Fibroblast of mammary gland (primary cell): ENCODE measurements around the gene LSP1.
A peak's percentile ranks its signal among the peaks of the same experiment; 100 is the strongest.

Source experiments
- DNase-seq: peaks from one replicate; pipeline ENCODE4 v3.0.0-alpha.2; 2010; ENCODE audit warnings: low read depth
- H3K4me3 ChIP-seq: 2 replicates; pipeline ENCODE4 v1.5.1; 2011; ENCODE audit warnings: low read depth, mild to moderate bottlenecking, low read length, moderate library complexity; ENCODE audit not compliant: control insufficient read depth
- CTCF ChIP-seq: conservative IDR thresholded peaks from 2 replicates; pipeline ENCODE4 v1.5.1; 2011; ENCODE audit warnings: low read depth, low read length, inconsistent platforms; ENCODE audit not compliant: control insufficient read depth, insufficient read depth

The LSP1 gene

GRCh38 chr11:1913271-1914060 is 60.6 kb downstream of the LSP1 start:
- no peak overlapping the region for H3K4me3 ChIP-seq
- DNase-seq = no peak
- no peak for TF ChIP-seq CTCF

- TF ChIP-seq CTCF = no peak
- no peak overlapping the region for H3K4me3 ChIP-seq
- no peak for DNase-seq
These were observed 62.9 kb downstream of the LSP1 start for GRCh38 chr11:1915795-1916131.

GRCh38 chr11:1916132-1916985 is 63.5 kb downstream of the LSP1 start:
- TF ChIP-seq CTCF = no peak
- DNase-seq = no peak
- no peak overlapping the region for H3K4me3 ChIP-seq

GRCh38 chr11:1916986-1917522 is 64.2 kb downstream of the LSP1 start:
- no peak for DNase-seq
- no peak for TF ChIP-seq CTCF
- no peak overlapping the region for H3K4me3 ChIP-seq

- TF ChIP-seq CTCF = peak; percentile 43
- DNase-seq = no peak
- no peak overlapping the region for H3K4me3 ChIP-seq
These were observed 64.9 kb downstream of the LSP1 start for GRCh38 chr11:1917523-1918435.
